ENCODE results near the gene SCAP. TPM values are rescaled to one million over a fixed set of nuclear protein-coding genes. Genes with fewer than 3 reads are reported as not detected.

Gene SCAP
- total RNA-seq, 2 experiments from 2014 or later: 58.3 to 60.3 TPM

DNA sequence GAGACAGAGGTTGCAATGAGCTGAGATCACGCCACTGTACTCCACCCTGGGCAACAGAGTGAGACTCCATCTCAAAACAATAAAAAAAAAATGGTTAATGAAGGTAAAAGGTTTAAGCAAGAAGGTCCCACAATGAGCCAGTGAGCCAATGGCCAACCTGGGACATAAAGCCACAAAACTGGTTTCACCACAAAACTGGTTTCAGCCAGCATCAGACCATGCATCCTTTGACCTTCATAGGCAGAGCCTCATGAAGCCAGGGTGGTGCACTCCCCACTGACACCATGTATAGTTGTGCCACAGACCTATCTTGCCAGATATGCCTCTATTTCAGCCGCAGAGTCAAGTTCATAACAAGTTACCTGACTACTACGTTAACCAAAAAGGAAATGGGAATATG, 41.9 kb downstream of the SCAP start:
- H3K9me3 ChIP-seq (ENCODE audit: control insufficient read depth in 1 of 2, insufficient read depth in 1 of 2, low read length in 2 of 2): no peaks in the 10 kb centered on the region
- ATAC-seq (ENCODE audit: poor library complexity) (no peak), DNase-seq (no peak)
- no peaks in the 10 kb centered on the region for H3K27me3 ChIP-seq (ENCODE audit: control insufficient read depth in 1 of 2, insufficient read depth in 2 of 2, low read length in 2 of 2)
- no peak overlapping the region for H3K27ac ChIP-seq (ENCODE audit: low read depth in 1 of 2, low read length in 2 of 2)
- peaks cover 85% of the 10 kb centered on the region for H3K36me3 Mint-ChIP-seq (ENCODE audit: low read depth)
- no peak overlapping the region for H3K4me3 Mint-ChIP-seq
- CTCF ChIA-PET: interaction anchor here (1.3 kb wide), 1 partner anchor 13 kb away, joined by 3 read pairs; no protein-coding TSS in a partner anchor
- H3K9me3 Mint-ChIP-seq: no peaks in the 10 kb centered on the region
- peaks cover 59% of the 10 kb centered on the region for H3K36me3 ChIP-seq (ENCODE audit: insufficient read depth, low read length)
- H3K27ac Mint-ChIP-seq: no peak overlapping the region
- H3K4me3 ChIP-seq (ENCODE audit: low read length): no peak overlapping the region
- H3K27me3 Mint-ChIP-seq: no peaks in the 10 kb centered on the region
- POLR2A ChIA-PET: no interaction called here
- H3K4me1 Mint-ChIP-seq (ENCODE audit: low read depth): no peaks in the 10 kb centered on the region
- H3K4me1 ChIP-seq (ENCODE audit: insufficient read depth, low read length): no peaks in the 10 kb centered on the region
- intact Hi-C loops (cut with DNase I, micrococcal nuclease): no loop called here
- TF ChIP-seq, protein P1, sequence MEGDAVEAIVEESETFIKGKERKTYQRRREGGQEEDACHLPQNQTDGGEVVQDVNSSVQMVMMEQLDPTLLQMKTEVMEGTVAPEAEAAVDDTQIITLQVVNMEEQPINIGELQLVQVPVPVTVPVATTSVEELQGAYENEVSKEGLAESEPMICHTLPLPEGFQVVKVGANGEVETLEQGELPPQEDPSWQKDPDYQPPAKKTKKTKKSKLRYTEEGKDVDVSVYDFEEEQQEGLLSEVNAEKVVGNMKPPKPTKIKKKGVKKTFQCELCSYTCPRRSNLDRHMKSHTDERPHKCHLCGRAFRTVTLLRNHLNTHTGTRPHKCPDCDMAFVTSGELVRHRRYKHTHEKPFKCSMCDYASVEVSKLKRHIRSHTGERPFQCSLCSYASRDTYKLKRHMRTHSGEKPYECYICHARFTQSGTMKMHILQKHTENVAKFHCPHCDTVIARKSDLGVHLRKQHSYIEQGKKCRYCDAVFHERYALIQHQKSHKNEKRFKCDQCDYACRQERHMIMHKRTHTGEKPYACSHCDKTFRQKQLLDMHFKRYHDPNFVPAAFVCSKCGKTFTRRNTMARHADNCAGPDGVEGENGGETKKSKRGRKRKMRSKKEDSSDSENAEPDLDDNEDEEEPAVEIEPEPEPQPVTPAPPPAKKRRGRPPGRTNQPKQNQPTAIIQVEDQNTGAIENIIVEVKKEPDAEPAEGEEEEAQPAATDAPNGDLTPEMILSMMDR (IDR thresholded peaks at IDR 0.05): no peak

- H3K9me3 ChIP-seq (ENCODE audit: control insufficient read depth in 1 of 2, insufficient read depth in 1 of 2, low read length in 2 of 2): no peaks in the 10 kb centered on the region
- Mint-ChIP-seq H3K9me3 (no peaks in the 10 kb centered on the region), H3K36me3 (ENCODE audit: low read depth) (peaks cover 85% of the 10 kb centered on the region), H3K27ac (no peak overlapping the region), H3K4me3 (no peak overlapping the region), H3K27me3 (no peaks in the 10 kb centered on the region), H3K4me1 (ENCODE audit: low read depth) (no peaks in the 10 kb centered on the region)
- ATAC-seq (ENCODE audit: poor library complexity) (no peak), DNase-seq (no peak)
- H3K4me3 ChIP-seq (ENCODE audit: low read length): no peak overlapping the region
- H3K36me3 ChIP-seq (ENCODE audit: insufficient read depth, low read length): peaks cover 69% of the 10 kb centered on the region
- no peak overlapping the region for H3K27ac ChIP-seq (ENCODE audit: low read depth in 1 of 2, low read length in 2 of 2)
- POLR2A ChIA-PET: no interaction called here
- CTCF ChIA-PET: interaction anchor here (1.3 kb wide), 1 partner anchor 12 kb away, joined by 3 read pairs; no protein-coding TSS in a partner anchor
- no peaks in the 10 kb centered on the region for H3K27me3 ChIP-seq (ENCODE audit: control insufficient read depth in 1 of 2, insufficient read depth in 2 of 2, low read length in 2 of 2)
- no peaks in the 10 kb centered on the region for H3K4me1 ChIP-seq (ENCODE audit: insufficient read depth, low read length)
- TF ChIP-seq, protein P1 (IDR thresholded peaks at IDR 0.05): no peak
- intact Hi-C loops (cut with DNase I, micrococcal nuclease): no loop called here
These were observed 43.1 kb downstream of the SCAP start for GRCh38 chr3:47432673-47433072.

- no peak for ATAC-seq (ENCODE audit: poor library complexity)
- Histone ChIP-seq H3K4me3 (ENCODE audit: low read length) (no peak overlapping the region), H3K4me1 (ENCODE audit: insufficient read depth, low read length) (no peaks in the 10 kb centered on the region), H3K36me3 (ENCODE audit: insufficient read depth, low read length) (peaks cover 77% of the 10 kb centered on the region), H3K27me3 (ENCODE audit: control insufficient read depth in 1 of 2, insufficient read depth in 2 of 2, low read length in 2 of 2) (no peaks in the 10 kb centered on the region), H3K9me3 (ENCODE audit: control insufficient read depth in 1 of 2, insufficient read depth in 1 of 2, low read length in 2 of 2) (no peaks in the 10 kb centered on the region), H3K27ac (ENCODE audit: low read depth in 1 of 2, low read length in 2 of 2) (no peak overlapping the region)
- H3K27me3 Mint-ChIP-seq: no peaks in the 10 kb centered on the region
- POLR2A ChIA-PET: no interaction called here
- no peak overlapping the region for H3K27ac Mint-ChIP-seq
- intact Hi-C loops (cut with DNase I, micrococcal nuclease): no loop called here
- no peaks in the 10 kb centered on the region for H3K9me3 Mint-ChIP-seq
- peaks cover 82% of the 10 kb centered on the region for H3K36me3 Mint-ChIP-seq (ENCODE audit: low read depth)
- CTCF ChIA-PET: no interaction called here
- DNase-seq: no peak
- no peak overlapping the region for H3K4me3 Mint-ChIP-seq
- TF ChIP-seq, protein P1 (IDR thresholded peaks at IDR 0.05): no peak
- H3K4me1 Mint-ChIP-seq (ENCODE audit: low read depth): no peaks in the 10 kb centered on the region
These were observed 44.5 kb downstream of the SCAP start for GRCh38 chr3:47431225-47431624.

Measured in CD4-positive, alpha-beta T cell (primary cell).